Activated naive CD4-positive, alpha-beta T cell treated with anti-CD3 and anti-CD28 coated beads for 36 hours (primary cell): ENCODE results near the gene PHF14. TPM values are rescaled to one million over a fixed set of nuclear protein-coding genes. Genes with fewer than 3 reads are reported as not detected.

ENCODE experiments used
- CTCF ChIA-PET: fragments of 350-600 bp; sonication (Branson Sonifier 250); formaldehyde crosslinking; loops from one replicate; lab custom pipeline; 2021; ENCODE audit warnings: antibody characterized with exemption; lab: Charles Lee
- DNase-seq: peaks from one replicate; pipeline ENCODE4 v3.0.0-alpha.2; 2020
- H3K27ac Mint-ChIP-seq: one replicate; pipeline ENCODE4 v1.8.0; 2021; ENCODE audit warnings: mild to moderate bottlenecking, mixed read lengths
- H3K27me3 Mint-ChIP-seq: one replicate; pipeline ENCODE4 v1.8.0; 2021; ENCODE audit warnings: low read depth, mixed read lengths
- H3K36me3 Mint-ChIP-seq: one replicate; pipeline ENCODE4 v1.8.0; 2021; ENCODE audit warnings: low read depth, mixed read lengths
- H3K4me1 Mint-ChIP-seq: one replicate; pipeline ENCODE4 v1.8.0; 2021; ENCODE audit warnings: low read depth, mixed read lengths
- H3K4me3 Mint-ChIP-seq: one replicate; pipeline ENCODE4 v1.8.0; 2021; ENCODE audit warnings: mild to moderate bottlenecking, moderate library complexity, mixed read lengths
- H3K9me3 Mint-ChIP-seq: one replicate; pipeline ENCODE4 v1.8.0; 2021; ENCODE audit warnings: mixed read lengths
- intact Hi-C: fragments of 100-400 bp; cut with micrococcal nuclease; formaldehyde crosslinking; loops from one replicate; pipeline ENCODE4 v1.15.1; 2023
- total RNA-seq, 2 experiments: library from RNA; stranded (reverse); gene quantifications; one replicate each; pipeline ENCODE4 v1.2.3, GENCODE V29; 2021

The PHF14 gene
- total RNA-seq, 2 experiments from 2014 or later, result 26.0 to 28.1 TPM

- Mint-ChIP-seq H3K27me3 (no peaks in the 10 kb centered on the region), H3K4me3 (no peak overlapping the region)
- intact Hi-C loops, result no loop called here
Observed at GRCh38 chr7:11188529-11189310, 215.0 kb downstream of the PHF14 start.

GRCh38 chr7:11191081-11191480 lies 217.4 kb downstream of the PHF14 start:
- Mint-ChIP-seq H3K27ac (no peak overlapping the region), H3K27me3 (no peaks in the 10 kb centered on the region), H3K4me1 (peaks cover 10% of the 10 kb centered on the region), H3K9me3 (no peaks in the 10 kb centered on the region), H3K4me3 (no peak overlapping the region), H3K36me3 (no peaks in the 10 kb centered on the region)
- DNase-seq, result no peak
- CTCF ChIA-PET, result interaction anchor here (0.8 kb wide), 1 partner anchor 20 kb away, joined by 3 read pairs; no protein-coding TSS in a partner anchor
- intact Hi-C loops, result no loop called here

More at GRCh38 chr7:11188529-11189310, 215.0 kb downstream of the PHF14 start:
- H3K27ac Mint-ChIP-seq, result no peak overlapping the region
- no peaks in the 10 kb centered on the region for H3K36me3 Mint-ChIP-seq
- H3K9me3 Mint-ChIP-seq, result peaks cover 13% of the 10 kb centered on the region
- DNase-seq, result no peak
- peaks cover 10% of the 10 kb centered on the region for H3K4me1 Mint-ChIP-seq
- CTCF ChIA-PET, result interaction anchor here (0.7 kb wide), 1 partner anchor 405 kb away, joined by 5 read pairs; no protein-coding TSS in a partner anchor

GRCh38 chr7:11191574-11192220 lies 218.0 kb downstream of the PHF14 start:
- CTCF ChIA-PET, result no interaction called here

GRCh38 chr7:11192506-11192905 lies 218.8 kb downstream of the PHF14 start:
- Mint-ChIP-seq H3K27me3 (no peaks in the 10 kb centered on the region), H3K36me3 (no peaks in the 10 kb centered on the region), H3K4me3 (no peak overlapping the region), H3K27ac (no peak overlapping the region), H3K9me3 (no peaks in the 10 kb centered on the region), H3K4me1 (peaks cover 10% of the 10 kb centered on the region)
- CTCF ChIA-PET, result interaction anchor here (4.3 kb wide), 1 partner anchor 19 kb away, joined by 16 read pairs; no protein-coding TSS in a partner anchor
- intact Hi-C loops, result loop anchor here (2.0 kb wide), 1 partner anchor 22 kb away; no protein-coding TSS in a partner anchor
- DNase-seq, result no peak

More at GRCh38 chr7:11191574-11192220, 218.0 kb downstream of the PHF14 start:
- intact Hi-C loops, result loop anchor here (2.0 kb wide), 1 partner anchor 21 kb away; no protein-coding TSS in a partner anchor
- H3K4me1 Mint-ChIP-seq, result peaks cover 10% of the 10 kb centered on the region
- H3K4me3 Mint-ChIP-seq, result no peak overlapping the region
- no peaks in the 10 kb centered on the region for H3K9me3 Mint-ChIP-seq
- no peaks in the 10 kb centered on the region for H3K36me3 Mint-ChIP-seq
- no peaks in the 10 kb centered on the region for H3K27me3 Mint-ChIP-seq
- no peak for DNase-seq
- H3K27ac Mint-ChIP-seq, result no peak overlapping the region

- H3K4me3 Mint-ChIP-seq, result no peak overlapping the region
- no peaks in the 10 kb centered on the region for H3K9me3 Mint-ChIP-seq
- H3K4me1 Mint-ChIP-seq, result peaks cover 10% of the 10 kb centered on the region
- CTCF ChIA-PET, result interaction anchor here (4.3 kb wide), 1 partner anchor 19 kb away, joined by 16 read pairs; no protein-coding TSS in a partner anchor
- H3K27ac Mint-ChIP-seq, result no peak overlapping the region
- H3K27me3 Mint-ChIP-seq, result no peaks in the 10 kb centered on the region
- no peak for DNase-seq
- intact Hi-C loops, result loop anchor here (2.0 kb wide), 1 partner anchor 22 kb away; no protein-coding TSS in a partner anchor
- H3K36me3 Mint-ChIP-seq, result no peaks in the 10 kb centered on the region
Observed at GRCh38 chr7:11193131-11193867, 219.6 kb downstream of the PHF14 start.

- H3K27me3 Mint-ChIP-seq, result no peaks in the 10 kb centered on the region
- DNase-seq, result no peak
- H3K36me3 Mint-ChIP-seq, result no peaks in the 10 kb centered on the region
- H3K4me1 Mint-ChIP-seq, result peaks cover 10% of the 10 kb centered on the region
- H3K27ac Mint-ChIP-seq, result no peak overlapping the region
- no peaks in the 10 kb centered on the region for H3K9me3 Mint-ChIP-seq
- no peak overlapping the region for H3K4me3 Mint-ChIP-seq
- intact Hi-C loops, result loop anchor here (2.0 kb wide), 1 partner anchor 23 kb away; no protein-coding TSS in a partner anchor
- CTCF ChIA-PET, result interaction anchor here (4.3 kb wide), 1 partner anchor 18 kb away, joined by 16 read pairs; no protein-coding TSS in a partner anchor
Observed at GRCh38 chr7:11193888-11194287, 220.2 kb downstream of the PHF14 start.

- no peaks in the 10 kb centered on the region for H3K27me3 Mint-ChIP-seq
- intact Hi-C loops, result no loop called here
- CTCF ChIA-PET, result interaction anchor here (4.3 kb wide), 1 partner anchor 17 kb away, joined by 16 read pairs; no protein-coding TSS in a partner anchor
- H3K4me3 Mint-ChIP-seq, result no peak overlapping the region
- no peaks in the 10 kb centered on the region for H3K9me3 Mint-ChIP-seq
- no peak for DNase-seq
- no peaks in the 10 kb centered on the region for H3K36me3 Mint-ChIP-seq
- H3K4me1 Mint-ChIP-seq, result peaks cover 10% of the 10 kb centered on the region
- H3K27ac Mint-ChIP-seq, result no peak overlapping the region
Observed at GRCh38 chr7:11194492-11194891, 220.8 kb downstream of the PHF14 start.

GRCh38 chr7:11195502-11195901 lies 221.8 kb downstream of the PHF14 start:
- Mint-ChIP-seq H3K9me3 (no peaks in the 10 kb centered on the region), H3K27ac (no peak overlapping the region), H3K4me3 (no peak overlapping the region), H3K4me1 (peaks cover 10% of the 10 kb centered on the region), H3K27me3 (no peaks in the 10 kb centered on the region), H3K36me3 (no peaks in the 10 kb centered on the region)
- no peak for DNase-seq
- intact Hi-C loops, result no loop called here
- CTCF ChIA-PET, result interaction anchor here (4.3 kb wide), 1 partner anchor 16 kb away, joined by 16 read pairs; no protein-coding TSS in a partner anchor

- intact Hi-C loops, result no loop called here
- Mint-ChIP-seq H3K27ac (no peak overlapping the region), H3K4me1 (peaks cover 10% of the 10 kb centered on the region), H3K36me3 (no peaks in the 10 kb centered on the region), H3K9me3 (no peaks in the 10 kb centered on the region), H3K27me3 (no peaks in the 10 kb centered on the region), H3K4me3 (no peak overlapping the region)
- DNase-seq, result no peak
- CTCF ChIA-PET, result interaction anchor here (0.7 to 4.3 kb wide), 3 partner anchors 16 to 20 kb away, joined by 3 to 16 read pairs (median 5); no protein-coding TSS in a partner anchor
Observed at GRCh38 chr7:11196143-11196542, 222.5 kb downstream of the PHF14 start.

- Mint-ChIP-seq H3K27me3 (no peaks in the 10 kb centered on the region), H3K4me3 (no peak overlapping the region), H3K4me1 (no peaks in the 10 kb centered on the region), H3K27ac (no peak overlapping the region), H3K36me3 (no peaks in the 10 kb centered on the region), H3K9me3 (no peaks in the 10 kb centered on the region)
- CTCF ChIA-PET, result no interaction called here
- intact Hi-C loops, result no loop called here
- DNase-seq, result no peak
Observed at GRCh38 chr7:11203224-11203623, 229.6 kb downstream of the PHF14 start.

GRCh38 chr7:11203683-11204082 lies 230.0 kb downstream of the PHF14 start:
- Mint-ChIP-seq H3K4me3 (no peak overlapping the region), H3K27me3 (no peaks in the 10 kb centered on the region), H3K36me3 (no peaks in the 10 kb centered on the region), H3K9me3 (no peaks in the 10 kb centered on the region), H3K27ac (no peak overlapping the region), H3K4me1 (no peaks in the 10 kb centered on the region)
- DNase-seq, result no peak
- CTCF ChIA-PET, result no interaction called here
- intact Hi-C loops, result no loop called here
